ENCODE measurements around the gene CFAP299.

The CFAP299 gene

DNA sequence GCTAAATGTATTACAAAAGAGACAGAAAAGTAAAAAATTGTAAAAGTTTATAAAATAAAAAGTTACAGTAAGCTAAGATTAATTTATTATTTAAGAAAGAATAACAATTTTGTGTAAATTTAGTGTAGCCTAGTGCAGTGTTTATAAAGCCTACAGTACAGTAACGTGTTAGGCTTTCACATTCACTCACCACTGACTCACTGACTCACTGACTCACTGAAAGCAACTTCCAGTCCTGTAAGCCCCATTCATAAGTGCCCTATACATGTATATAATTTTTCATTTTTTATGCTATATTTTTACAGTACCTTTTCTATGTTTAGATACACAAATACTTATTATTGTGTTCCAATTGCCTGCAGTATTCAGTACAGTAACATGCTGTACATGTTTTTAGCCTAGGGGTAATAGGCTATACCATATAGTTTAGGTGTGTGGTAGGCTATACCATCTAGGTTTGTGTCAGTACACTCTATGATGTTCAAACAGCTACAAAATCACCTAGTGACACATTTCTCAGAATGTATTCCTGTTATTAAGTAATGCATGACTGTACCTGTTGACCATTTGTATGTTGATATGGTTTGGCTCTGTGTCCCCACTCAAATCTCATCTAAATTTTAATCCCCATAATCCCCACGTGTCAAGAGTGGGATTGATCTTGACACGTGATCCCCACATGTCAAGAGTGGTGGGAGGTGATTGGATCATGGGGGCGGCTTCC is 57.9 kb downstream of the CFAP299 start:
- no peak overlapping the region for H3K4me3 ChIP-seq (ENCODE audit: low read length)
- H3K9ac ChIP-seq (ENCODE audit: low read length) = no peak overlapping the region
- H3K27me3 ChIP-seq (ENCODE audit: control insufficient read depth, insufficient read depth, low read length) = no peaks in the 10 kb centered on the region
- no peak overlapping the region for H3K27ac ChIP-seq (ENCODE audit: low read length)
- no peaks in the 10 kb centered on the region for H3K36me3 ChIP-seq (ENCODE audit: control insufficient read depth, low read depth, low read length)
- H3K9me3 ChIP-seq (ENCODE audit: control insufficient read depth, low read depth, low read length) = no peaks in the 10 kb centered on the region
- no peaks in the 10 kb centered on the region for H3K4me1 ChIP-seq (ENCODE audit: control insufficient read depth, low read depth, low read length)

DNA sequence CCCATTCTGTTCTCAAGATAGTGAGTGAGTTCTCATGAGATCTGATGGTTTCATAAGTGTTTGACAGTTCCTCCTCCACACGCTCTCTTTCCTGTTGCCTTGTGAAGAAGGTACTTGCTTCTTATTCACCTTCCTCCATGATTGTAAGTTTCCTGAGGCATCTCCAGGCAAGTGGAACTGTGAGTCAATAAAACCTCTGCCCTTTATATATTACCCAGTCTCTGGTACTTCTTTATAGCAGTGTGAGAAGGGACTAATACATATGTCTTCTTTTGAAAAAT is 58.4 kb downstream of the CFAP299 start:
- no peak overlapping the region for H3K9ac ChIP-seq (ENCODE audit: low read length)
- no peak overlapping the region for H3K27ac ChIP-seq (ENCODE audit: low read length)
- no peaks in the 10 kb centered on the region for H3K4me1 ChIP-seq (ENCODE audit: control insufficient read depth, low read depth, low read length)
- H3K9me3 ChIP-seq (ENCODE audit: control insufficient read depth, low read depth, low read length) = no peaks in the 10 kb centered on the region
- no peak overlapping the region for H3K4me3 ChIP-seq (ENCODE audit: low read length)
- no peaks in the 10 kb centered on the region for H3K36me3 ChIP-seq (ENCODE audit: control insufficient read depth, low read depth, low read length)
- no peaks in the 10 kb centered on the region for H3K27me3 ChIP-seq (ENCODE audit: control insufficient read depth, insufficient read depth, low read length)

DNA sequence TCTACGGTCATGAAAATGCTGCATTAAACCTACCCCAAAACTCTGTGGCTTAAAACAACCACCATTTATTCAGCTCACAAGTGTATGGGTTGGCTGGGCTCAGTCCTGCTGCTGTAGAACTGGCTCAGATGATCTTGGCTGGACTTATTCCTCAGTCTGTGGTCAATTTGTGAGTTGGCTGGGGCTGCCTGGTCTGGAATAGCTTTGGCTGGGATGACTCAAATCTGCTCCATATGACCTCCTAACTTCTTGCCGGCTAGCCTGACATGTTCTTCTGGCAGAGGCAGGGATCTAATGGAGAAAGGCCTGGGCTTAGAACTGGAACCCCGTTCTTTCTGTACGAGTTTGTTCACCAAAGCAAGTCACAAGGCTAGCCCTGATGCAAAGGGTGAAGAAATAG is 71.7 kb downstream of the CFAP299 start:
- Histone ChIP-seq H3K36me3 (ENCODE audit: control insufficient read depth, low read depth, low read length) (no peaks in the 10 kb centered on the region), H3K27me3 (ENCODE audit: control insufficient read depth, insufficient read depth, low read length) (no peaks in the 10 kb centered on the region), H3K27ac (ENCODE audit: low read length) (no peak overlapping the region), H3K4me3 (ENCODE audit: low read length) (no peak overlapping the region), H3K4me1 (ENCODE audit: control insufficient read depth, low read depth, low read length) (no peaks in the 10 kb centered on the region), H3K9ac (ENCODE audit: low read length) (no peak overlapping the region), H3K9me3 (ENCODE audit: control insufficient read depth, low read depth, low read length) (no peaks in the 10 kb centered on the region)

DNA sequence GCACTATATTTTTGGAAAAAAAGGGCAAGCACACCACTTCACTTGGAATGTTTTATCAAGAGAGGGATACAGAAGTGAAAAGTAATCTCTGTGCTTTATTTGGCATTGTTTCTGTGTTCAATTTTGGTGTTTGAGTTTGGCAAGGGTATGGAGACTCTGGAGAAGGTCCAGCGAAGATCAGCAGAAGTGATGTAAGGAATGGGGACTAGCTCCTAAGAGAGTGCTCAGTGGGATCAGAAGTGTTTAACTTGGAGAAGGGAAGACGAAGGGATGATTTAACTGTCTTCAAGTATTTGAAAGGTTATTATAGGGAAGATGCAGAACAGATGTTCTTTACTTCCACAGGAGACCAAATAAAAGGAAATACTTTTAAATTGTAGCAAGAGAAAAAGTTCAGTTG is 74.3 kb downstream of the CFAP299 start:
- H3K9me3 ChIP-seq (ENCODE audit: control insufficient read depth, low read depth, low read length) = no peaks in the 10 kb centered on the region
- no peaks in the 10 kb centered on the region for H3K27me3 ChIP-seq (ENCODE audit: control insufficient read depth, insufficient read depth, low read length)
- H3K4me3 ChIP-seq (ENCODE audit: low read length) = no peak overlapping the region
- no peaks in the 10 kb centered on the region for H3K4me1 ChIP-seq (ENCODE audit: control insufficient read depth, low read depth, low read length)
- no peak overlapping the region for H3K27ac ChIP-seq (ENCODE audit: low read length)
- no peaks in the 10 kb centered on the region for H3K36me3 ChIP-seq (ENCODE audit: control insufficient read depth, low read depth, low read length)
- no peak overlapping the region for H3K9ac ChIP-seq (ENCODE audit: low read length)

DNA sequence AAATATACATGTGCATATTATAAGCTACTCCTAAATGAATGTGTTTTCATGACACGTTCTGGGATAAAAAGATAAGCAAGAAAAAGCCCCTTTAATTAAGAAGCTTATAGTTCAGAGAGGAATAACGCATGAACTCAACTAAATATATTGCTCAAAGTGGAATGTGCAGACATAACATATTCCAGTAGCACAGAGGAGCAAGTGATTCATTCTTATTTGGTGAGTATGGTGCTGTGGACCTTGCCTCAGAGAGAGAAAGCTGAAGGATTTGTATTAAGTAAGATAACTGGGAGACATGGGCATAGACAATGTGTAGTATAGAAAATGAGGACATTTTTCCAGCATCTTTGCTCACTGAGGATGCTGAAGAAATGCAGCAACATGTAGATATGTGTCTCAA is 76.8 kb downstream of the CFAP299 start:
- Histone ChIP-seq H3K27ac (ENCODE audit: low read length) (no peak overlapping the region), H3K36me3 (ENCODE audit: control insufficient read depth, low read depth, low read length) (no peaks in the 10 kb centered on the region), H3K9me3 (ENCODE audit: control insufficient read depth, low read depth, low read length) (no peaks in the 10 kb centered on the region), H3K27me3 (ENCODE audit: control insufficient read depth, insufficient read depth, low read length) (no peaks in the 10 kb centered on the region), H3K4me1 (ENCODE audit: control insufficient read depth, low read depth, low read length) (no peaks in the 10 kb centered on the region), H3K9ac (ENCODE audit: low read length) (no peak overlapping the region), H3K4me3 (ENCODE audit: low read length) (no peak overlapping the region)

DNA sequence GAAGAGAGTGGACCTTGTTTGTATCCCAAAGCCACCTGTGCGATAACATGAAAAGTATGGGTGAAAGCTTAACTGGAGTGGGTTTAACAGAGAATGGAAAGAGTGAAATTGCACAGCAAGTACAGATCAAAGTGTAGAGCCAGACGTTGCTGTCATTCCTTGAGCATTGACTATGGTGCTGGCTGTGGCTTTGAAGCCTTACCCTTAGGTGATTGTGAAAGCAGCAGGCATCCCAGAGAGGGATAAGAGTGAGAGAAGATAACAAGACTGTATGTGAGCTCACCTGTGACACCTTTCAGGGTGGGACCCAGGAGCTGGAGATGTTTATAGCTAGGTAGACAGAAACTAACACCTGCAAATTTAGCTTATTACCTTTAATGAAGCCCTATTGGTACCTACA is 77.6 kb downstream of the CFAP299 start:
- Histone ChIP-seq H3K36me3 (ENCODE audit: control insufficient read depth, low read depth, low read length) (no peaks in the 10 kb centered on the region), H3K9me3 (ENCODE audit: control insufficient read depth, low read depth, low read length) (no peaks in the 10 kb centered on the region), H3K4me1 (ENCODE audit: control insufficient read depth, low read depth, low read length) (no peaks in the 10 kb centered on the region), H3K27me3 (ENCODE audit: control insufficient read depth, insufficient read depth, low read length) (no peaks in the 10 kb centered on the region), H3K9ac (ENCODE audit: low read length) (no peak overlapping the region), H3K4me3 (ENCODE audit: low read length) (no peak overlapping the region), H3K27ac (ENCODE audit: low read length) (no peak overlapping the region)

DNA sequence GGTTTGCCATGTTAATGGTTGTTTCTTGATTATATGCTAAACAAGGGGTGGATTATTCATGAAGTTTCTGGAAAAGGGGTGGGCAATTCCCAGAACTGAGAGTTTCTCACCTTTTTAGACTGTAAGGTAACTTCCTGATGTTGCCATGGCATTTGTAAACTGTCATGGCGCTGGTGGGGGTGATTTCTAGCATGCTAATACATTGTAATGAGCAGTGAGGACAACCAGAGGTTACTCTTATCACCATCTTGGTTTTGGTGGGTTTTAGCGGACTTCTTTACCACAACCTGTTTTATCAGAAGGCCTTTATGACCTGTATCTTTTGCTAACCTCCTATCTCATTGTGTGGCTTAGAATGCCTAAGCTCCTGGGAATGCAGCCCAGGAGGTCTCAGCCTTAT is 81.5 kb downstream of the CFAP299 start:
- Histone ChIP-seq H3K9me3 (ENCODE audit: control insufficient read depth, low read depth, low read length) (no peaks in the 10 kb centered on the region), H3K27me3 (ENCODE audit: control insufficient read depth, insufficient read depth, low read length) (no peaks in the 10 kb centered on the region), H3K27ac (ENCODE audit: low read length) (no peak overlapping the region), H3K4me1 (ENCODE audit: control insufficient read depth, low read depth, low read length) (peaks cover 11% of the 10 kb centered on the region), H3K9ac (ENCODE audit: low read length) (no peak overlapping the region), H3K36me3 (ENCODE audit: control insufficient read depth, low read depth, low read length) (no peaks in the 10 kb centered on the region), H3K4me3 (ENCODE audit: low read length) (no peak overlapping the region)

DNA sequence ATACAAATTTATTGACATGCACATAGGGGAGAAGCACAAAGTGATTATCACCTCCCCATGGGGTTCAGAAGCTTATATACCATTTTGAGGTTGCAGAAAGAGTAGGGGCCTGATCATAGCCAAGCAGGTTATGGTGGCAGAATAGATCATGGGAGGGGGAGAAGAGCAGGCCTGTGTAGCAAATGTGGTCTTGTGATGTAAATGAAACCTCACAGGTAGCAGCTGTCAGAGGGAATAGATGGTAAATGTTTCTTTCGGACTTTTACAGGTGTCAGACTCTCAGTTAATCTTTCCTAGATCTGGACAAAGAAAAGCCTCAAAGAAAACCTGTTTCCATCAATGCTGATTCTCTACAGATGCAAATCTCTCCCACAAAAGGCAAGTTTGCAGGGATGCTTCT is 84.4 kb downstream of the CFAP299 start:
- Histone ChIP-seq H3K27me3 (ENCODE audit: control insufficient read depth, insufficient read depth, low read length) (no peaks in the 10 kb centered on the region), H3K4me3 (ENCODE audit: low read length) (no peak overlapping the region), H3K27ac (ENCODE audit: low read length) (no peak overlapping the region), H3K4me1 (ENCODE audit: control insufficient read depth, low read depth, low read length) (peaks cover 11% of the 10 kb centered on the region), H3K9ac (ENCODE audit: low read length) (no peak overlapping the region), H3K36me3 (ENCODE audit: control insufficient read depth, low read depth, low read length) (no peaks in the 10 kb centered on the region), H3K9me3 (ENCODE audit: control insufficient read depth, low read depth, low read length) (no peaks in the 10 kb centered on the region)

DNA sequence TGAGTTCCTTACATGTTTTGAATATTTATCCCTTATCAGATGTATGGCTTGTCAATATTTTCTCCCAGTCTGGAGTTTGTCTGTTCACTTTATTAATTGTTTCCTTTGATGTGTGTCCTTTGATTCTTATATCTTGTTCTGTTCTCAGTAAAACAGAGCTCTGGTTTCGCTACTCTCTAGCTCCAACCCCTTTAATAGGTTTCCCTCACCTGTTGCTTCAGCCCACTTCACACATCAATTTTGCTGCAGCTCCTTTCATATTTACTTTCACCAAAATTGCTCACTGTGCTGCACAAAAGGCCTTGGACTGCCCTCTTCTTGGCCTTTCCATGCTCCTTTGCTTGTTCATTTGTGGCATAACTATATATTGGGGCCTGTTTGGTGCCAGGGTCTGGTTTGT is 85.1 kb downstream of the CFAP299 start:
- Histone ChIP-seq H3K9me3 (ENCODE audit: control insufficient read depth, low read depth, low read length) (no peaks in the 10 kb centered on the region), H3K9ac (ENCODE audit: low read length) (no peak overlapping the region), H3K4me3 (ENCODE audit: low read length) (no peak overlapping the region), H3K4me1 (ENCODE audit: control insufficient read depth, low read depth, low read length) (peaks cover 11% of the 10 kb centered on the region), H3K27ac (ENCODE audit: low read length) (no peak overlapping the region), H3K27me3 (ENCODE audit: control insufficient read depth, insufficient read depth, low read length) (no peaks in the 10 kb centered on the region), H3K36me3 (ENCODE audit: control insufficient read depth, low read depth, low read length) (no peaks in the 10 kb centered on the region)

DNA sequence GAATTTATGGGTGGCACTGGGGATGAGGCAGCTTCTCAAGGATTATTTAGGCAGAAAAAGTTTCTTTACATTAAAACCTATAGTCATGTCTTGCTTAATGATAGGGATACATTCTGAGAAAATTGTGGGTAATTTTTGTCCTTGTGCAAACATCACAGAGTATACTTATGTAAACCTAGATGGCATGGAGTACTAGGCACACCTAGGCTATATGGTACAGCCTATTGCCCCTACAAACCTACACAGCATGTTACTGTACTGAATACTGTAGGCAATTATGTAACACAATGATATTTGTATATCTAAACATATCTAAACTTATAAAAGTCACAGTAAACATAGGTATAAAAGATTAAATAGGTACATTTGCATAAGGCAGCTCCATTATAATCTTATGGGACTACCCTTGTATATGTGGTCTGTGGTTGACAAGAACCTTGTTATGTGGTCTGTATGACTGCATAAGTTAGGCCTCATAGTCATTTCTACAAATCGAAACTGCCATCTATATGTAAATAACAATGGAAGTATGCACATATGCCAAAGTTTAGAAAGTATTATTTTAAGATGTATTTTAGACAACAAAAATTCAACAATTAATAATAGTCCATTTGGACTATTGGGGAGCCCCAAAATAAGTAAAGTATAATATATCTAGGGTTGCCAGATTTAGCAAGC is 87.3 kb downstream of the CFAP299 start:
- no peaks in the 10 kb centered on the region for H3K9me3 ChIP-seq (ENCODE audit: control insufficient read depth, low read depth, low read length)
- peaks cover 11% of the 10 kb centered on the region for H3K4me1 ChIP-seq (ENCODE audit: control insufficient read depth, low read depth, low read length)
- H3K9ac ChIP-seq (ENCODE audit: low read length) = no peak overlapping the region
- H3K27me3 ChIP-seq (ENCODE audit: control insufficient read depth, insufficient read depth, low read length) = no peaks in the 10 kb centered on the region
- H3K4me3 ChIP-seq (ENCODE audit: low read length) = no peak overlapping the region
- no peaks in the 10 kb centered on the region for H3K36me3 ChIP-seq (ENCODE audit: control insufficient read depth, low read depth, low read length)
- no peak overlapping the region for H3K27ac ChIP-seq (ENCODE audit: low read length)

DNA sequence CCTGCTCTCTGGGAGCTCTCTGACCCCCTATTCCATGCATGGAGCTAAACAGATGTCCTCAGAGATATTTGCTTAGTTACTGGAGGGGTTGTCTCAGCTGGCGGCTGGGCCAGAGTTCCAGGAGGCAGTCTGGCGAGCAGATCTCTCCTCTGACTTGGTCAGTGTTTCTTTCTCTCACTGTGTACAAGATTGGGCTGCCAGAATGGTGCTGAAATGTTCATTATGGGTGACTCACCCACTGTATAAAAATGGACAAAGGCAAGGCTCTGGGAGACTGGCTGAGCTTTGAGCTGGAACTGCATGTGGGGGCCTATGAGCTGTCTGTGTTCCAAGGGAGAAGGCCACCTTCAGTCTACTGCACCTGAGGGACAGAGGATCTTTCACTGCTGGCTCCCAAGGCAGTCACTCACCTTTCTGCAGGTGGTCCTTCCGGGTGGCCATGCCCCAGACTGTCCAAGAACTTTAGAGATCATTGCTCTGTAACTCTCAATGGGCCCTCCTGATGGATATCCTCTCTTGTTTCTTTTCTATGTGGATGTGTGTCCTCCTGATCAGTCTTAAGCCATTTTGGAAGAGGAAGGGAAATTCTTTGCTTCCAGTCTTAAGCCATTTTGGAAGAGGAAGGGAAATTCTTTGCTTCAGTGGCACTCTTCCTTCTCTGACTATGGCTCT is 88.2 kb downstream of the CFAP299 start:
- H3K4me3 ChIP-seq (ENCODE audit: low read length) = no peak overlapping the region
- peaks cover 11% of the 10 kb centered on the region for H3K4me1 ChIP-seq (ENCODE audit: control insufficient read depth, low read depth, low read length)
- H3K27me3 ChIP-seq (ENCODE audit: control insufficient read depth, insufficient read depth, low read length) = no peaks in the 10 kb centered on the region
- H3K27ac ChIP-seq (ENCODE audit: low read length) = no peak overlapping the region
- H3K9ac ChIP-seq (ENCODE audit: low read length) = no peak overlapping the region
- no peaks in the 10 kb centered on the region for H3K36me3 ChIP-seq (ENCODE audit: control insufficient read depth, low read depth, low read length)
- H3K9me3 ChIP-seq (ENCODE audit: control insufficient read depth, low read depth, low read length) = no peaks in the 10 kb centered on the region

DNA sequence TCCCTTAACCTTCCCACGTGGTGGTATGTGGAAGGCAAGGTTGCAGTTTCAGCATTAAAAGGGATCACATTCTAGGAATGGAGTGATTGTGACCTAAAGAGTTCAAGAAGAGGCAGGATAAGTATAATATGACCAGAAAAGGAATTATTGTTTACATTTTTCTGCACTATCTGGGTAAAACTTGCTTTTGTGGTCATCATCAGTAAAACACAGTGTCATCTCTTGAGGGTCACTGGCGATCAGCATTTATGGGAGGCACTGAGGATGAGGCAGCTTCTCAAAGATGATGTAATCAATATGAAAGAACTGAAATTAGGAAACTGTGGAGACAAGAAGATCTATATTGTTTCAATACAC is 88.7 kb downstream of the CFAP299 start:
- Histone ChIP-seq H3K9ac (ENCODE audit: low read length) (no peak overlapping the region), H3K36me3 (ENCODE audit: control insufficient read depth, low read depth, low read length) (no peaks in the 10 kb centered on the region), H3K27ac (ENCODE audit: low read length) (no peak overlapping the region), H3K4me1 (ENCODE audit: control insufficient read depth, low read depth, low read length) (peaks cover 11% of the 10 kb centered on the region), H3K9me3 (ENCODE audit: control insufficient read depth, low read depth, low read length) (no peaks in the 10 kb centered on the region), H3K4me3 (ENCODE audit: low read length) (no peak overlapping the region), H3K27me3 (ENCODE audit: control insufficient read depth, insufficient read depth, low read length) (no peaks in the 10 kb centered on the region)

Data from iPS-18a (cell line).